ENCODE measurements around the gene CTSA.

DNA sequence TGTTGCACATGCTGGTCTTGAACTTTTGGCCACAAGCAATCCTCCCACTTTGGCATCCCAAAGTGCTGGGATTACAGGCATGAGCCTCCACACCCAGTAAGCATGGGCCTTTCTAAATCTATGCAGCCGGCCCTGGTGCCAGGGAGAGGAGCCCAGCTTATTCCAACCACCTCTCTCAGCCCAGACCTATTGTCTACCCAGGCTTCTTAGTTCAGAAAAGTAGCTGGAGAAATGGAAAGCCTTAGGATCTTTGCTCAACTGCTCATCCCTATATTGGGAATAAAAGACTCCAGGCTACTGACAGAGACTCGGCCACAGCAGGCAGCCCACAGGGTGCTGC is 35.6 kb downstream of the CTSA start:
- TF ChIP-seq BHLHE40 (IDR thresholded peaks at IDR 0.05; ENCODE audit: low read length) (no peak), MAFK (IDR thresholded peaks at IDR 0.05; ENCODE audit: low read length) (no peak), RCOR1 (IDR thresholded peaks at IDR 0.05; ENCODE audit: borderline replicate concordance in 1 of 2, low read depth in 2 of 2, low read length in 2 of 2) (no peak), POLR2A (conservative IDR thresholded peaks at IDR 0.05) (no peak)

Measured in K562 (cell line).